Ureter (tissue), 1 donor: ENCODE data around the gene PRLHR. TPM values are rescaled to one million over a fixed set of nuclear protein-coding genes. Genes with fewer than 3 reads are reported as not detected.

Experiments
- DNase-seq: peaks from one replicate; pipeline ENCODE4 v3.0.0-alpha.2; 2020; ENCODE audit warnings: low spot score
- total RNA-seq: library from RNA; stranded (reverse); gene quantifications from one replicate; pipeline ENCODE4 v1.2.4, GENCODE V29; 2023
- donor health status: DM: yes; HTN: yes; CAD: no.

Gene PRLHR
- total RNA-seq, 1 donor from 2014 or later: not detected

DNA sequence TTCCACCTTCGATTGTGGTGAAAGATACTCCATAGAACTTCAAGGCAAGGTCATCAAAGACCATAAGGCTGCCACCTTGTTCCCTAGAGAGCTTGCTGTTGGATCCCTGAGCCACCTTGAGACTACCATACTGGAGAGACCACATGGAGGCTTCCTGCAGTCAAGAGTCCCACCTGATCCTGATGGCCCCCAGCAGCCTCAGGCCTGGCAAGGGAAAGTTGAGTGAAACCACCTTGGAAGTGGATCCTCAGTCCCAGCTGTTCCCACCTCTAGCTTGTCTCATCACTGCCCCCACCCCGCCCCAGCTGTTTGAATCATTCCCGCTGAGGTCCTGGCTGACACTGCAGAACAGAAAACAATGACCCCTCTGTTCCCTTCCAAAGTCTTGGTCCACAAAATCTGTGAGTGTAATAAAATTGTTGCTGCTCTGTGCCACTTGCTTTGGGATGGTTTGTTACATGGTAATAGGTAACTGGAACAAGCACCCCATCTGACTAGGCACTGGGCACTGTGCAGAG, 32.0 kb downstream of the PRLHR start:
- no peak for DNase-seq

DNA sequence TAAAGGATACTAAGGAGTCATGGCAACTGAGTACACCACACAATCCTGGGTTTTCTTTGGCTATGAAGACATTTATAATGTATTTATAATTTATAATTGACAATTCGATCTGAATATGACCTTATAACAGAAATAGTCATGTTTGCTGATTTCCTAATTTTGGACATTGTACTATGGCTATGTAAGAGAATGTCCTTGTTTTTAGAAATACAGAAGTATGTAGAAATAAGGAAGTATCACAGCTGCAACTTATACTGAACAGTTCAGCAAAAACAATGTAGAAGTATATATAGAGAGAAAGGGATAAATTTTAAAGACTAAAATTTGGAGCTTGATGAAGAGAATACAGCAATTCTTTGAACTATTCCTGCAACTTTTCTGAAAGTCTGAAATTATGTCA, 32.6 kb downstream of the PRLHR start:
- no peak for DNase-seq

DNA sequence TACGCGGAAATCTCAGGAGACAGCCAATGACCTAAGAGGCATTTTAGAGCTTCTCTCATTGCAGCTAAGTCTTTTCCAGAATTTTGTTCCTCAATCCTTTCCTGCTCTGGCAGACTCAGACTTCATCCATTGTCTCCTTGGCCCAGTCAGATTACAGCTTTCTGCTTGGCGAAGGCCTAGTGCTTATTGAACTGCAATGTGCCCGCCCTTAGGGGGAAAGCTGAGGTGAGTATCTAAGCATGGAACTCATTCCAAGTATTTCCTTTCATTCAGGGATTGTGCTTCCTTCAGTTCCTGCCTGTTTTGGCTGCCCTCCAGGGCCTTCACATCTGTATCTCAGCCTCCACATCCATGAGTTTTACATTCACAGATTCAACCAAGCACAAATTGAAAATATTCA, 37.5 kb downstream of the PRLHR start:
- DNase-seq: no peak

DNA sequence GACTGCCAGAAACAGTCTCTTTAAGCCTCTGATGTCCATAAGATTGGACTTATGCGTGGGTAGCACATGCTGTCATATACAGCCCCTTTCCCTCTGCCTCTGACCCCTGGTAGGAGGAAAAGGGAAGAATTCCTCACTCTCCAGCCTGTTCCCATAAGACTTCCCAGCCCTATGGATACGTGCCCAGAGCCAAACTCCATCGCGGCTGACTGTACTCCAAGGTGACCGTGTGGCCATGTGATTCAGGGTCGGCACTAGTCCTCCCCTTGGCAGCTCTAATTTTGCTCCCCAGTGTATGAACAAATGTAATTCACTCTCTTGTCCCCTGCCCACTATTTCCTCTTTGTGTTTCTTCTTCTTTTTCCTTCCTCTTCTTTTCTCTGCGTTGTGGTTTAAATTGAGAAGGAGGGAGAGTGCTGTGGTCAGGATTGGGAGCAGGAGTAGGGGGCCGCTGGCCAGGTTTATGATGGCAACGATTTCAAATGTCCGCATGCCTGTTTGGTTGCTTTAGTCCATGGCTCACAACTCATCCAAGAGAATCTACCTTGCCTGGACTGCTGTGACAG, 43.8 kb downstream of the PRLHR start:
- DNase-seq: no peak

DNA sequence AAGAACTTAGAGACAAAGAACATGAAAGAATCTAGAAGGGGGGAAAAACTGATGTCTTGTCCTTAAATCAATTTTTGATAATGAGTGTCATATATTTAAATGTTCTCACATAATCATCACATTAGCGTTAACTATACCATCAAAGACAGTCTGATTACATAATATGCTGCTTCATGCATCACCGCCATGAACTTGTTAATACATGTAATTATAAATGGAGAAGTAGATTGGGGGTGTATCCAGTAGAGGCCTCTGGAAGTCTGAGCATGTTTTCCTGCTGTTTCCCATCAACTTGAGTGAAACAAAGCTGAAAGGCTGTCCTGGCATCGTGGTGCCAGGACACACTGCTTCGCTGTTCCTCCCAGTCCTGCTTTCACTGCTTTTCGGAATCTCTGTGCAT, 48.2 kb downstream of the PRLHR start:
- DNase-seq: no peak

DNA sequence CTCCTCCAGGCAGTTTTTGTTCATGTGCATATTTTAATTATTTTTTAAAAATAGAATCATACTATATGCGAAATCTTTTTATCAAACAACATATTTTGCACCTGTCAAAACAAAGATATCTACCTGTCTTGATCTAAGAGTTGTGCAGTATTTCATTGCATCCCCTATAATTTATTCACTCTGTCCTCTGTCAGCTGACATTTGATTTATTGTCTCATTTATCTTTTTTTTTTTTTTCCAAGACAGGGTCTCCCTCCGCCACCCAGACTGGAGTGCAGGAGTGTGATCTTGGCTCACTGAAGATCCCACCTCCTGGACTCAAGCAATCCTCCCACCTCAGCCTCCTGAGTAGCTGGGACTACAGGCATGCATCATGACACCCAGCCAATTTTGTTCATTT, 49.0 kb downstream of the PRLHR start:
- DNase-seq: no peak

DNA sequence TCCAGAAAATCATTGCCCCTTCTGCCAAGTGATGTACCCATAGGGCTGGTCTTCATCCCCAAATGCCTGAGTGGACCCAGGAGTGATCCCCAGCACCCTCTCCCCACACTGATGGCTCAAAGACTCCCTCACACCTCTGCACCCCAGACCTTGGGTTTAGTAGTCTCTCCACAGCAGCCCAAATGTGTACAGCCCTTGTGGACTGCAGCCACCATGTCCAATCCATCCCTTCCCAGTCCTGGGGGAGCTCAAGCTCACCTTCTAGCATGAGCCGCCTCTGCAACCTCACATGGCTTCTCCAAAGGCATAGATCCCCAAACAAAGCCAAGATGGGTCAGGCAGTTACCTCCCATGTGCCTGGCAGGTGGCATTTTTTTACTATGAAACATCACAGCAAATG, 50.1 kb downstream of the PRLHR start:
- no peak for DNase-seq

DNA sequence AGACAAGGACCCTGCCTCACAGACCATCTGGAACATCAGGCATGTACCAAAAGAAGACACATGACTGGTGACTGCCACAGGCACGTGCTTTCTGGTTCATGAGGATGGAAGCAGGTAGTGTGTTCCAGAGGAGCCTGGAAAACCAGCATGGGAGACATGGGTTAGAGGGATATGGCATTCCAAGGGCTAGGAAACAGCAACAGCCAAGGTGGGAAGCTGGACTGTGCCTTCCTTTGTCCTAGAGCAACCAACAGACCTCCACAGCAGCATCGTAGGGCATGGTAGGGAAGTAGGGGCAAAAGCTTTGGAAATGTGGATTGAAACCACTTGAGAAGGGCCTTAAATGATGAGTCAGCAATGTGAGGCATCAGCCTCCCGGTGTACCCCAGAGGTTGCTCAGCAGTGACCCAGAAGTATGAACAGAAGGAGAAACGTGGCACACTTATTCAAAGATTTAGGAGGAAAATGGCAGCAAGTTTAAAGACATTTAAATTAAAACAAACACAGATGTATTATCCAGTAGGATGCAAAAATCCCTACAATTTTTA, 51.0 kb downstream of the PRLHR start:
- DNase-seq: no peak

DNA sequence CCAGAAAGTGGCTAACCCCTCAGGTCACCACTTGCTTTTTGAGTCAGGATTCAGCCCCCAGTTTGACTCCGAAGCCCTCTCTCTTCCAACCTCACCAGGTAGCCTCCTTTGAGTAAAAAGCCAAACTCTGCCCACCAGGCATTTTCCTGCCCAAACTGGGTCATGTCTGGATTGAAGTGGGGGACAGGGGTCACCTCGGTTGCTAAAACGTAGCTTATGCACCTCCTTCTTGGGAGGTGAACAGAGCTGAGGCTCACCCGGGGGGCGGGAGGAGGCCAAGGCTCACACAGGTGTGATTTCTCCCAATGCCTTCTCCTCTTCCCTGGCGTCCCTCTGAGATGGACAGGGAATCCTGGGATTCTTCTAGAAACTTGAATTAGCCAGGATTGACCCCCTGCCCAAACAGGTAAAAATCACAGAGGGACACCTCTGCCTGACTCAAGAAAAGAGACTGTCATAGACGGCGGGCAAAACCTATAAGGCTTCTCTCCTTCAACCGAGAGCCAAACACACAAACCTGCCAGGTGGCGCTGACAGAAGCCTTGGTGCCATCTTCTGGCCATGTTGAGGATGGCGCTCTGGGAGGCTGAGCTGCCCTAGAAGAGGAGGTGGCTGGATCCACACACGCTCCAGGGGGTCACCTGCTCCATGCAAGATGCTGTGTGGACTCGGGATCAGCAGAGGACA, 51.6 kb downstream of the PRLHR start:
- DNase-seq: no peak

DNA sequence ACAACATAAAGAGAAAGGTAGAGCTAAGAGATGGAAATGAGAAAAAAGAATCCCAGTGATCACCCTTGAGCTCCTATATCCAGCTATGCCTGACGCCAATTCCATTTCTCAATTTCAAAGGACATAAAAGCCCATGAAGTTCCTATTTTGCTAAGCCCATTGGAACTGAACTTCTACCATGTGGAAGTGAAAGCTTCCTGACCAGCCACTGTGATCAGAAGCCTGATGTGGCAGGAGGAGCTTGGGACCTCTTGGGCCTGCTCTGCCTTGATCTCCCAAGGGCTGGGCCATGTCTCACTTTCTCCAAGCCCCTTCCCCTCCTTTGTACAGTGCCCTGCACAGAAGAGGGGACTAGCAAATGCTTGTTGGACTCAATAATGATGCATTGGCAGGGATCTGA, 52.7 kb downstream of the PRLHR start:
- no peak for DNase-seq

DNA sequence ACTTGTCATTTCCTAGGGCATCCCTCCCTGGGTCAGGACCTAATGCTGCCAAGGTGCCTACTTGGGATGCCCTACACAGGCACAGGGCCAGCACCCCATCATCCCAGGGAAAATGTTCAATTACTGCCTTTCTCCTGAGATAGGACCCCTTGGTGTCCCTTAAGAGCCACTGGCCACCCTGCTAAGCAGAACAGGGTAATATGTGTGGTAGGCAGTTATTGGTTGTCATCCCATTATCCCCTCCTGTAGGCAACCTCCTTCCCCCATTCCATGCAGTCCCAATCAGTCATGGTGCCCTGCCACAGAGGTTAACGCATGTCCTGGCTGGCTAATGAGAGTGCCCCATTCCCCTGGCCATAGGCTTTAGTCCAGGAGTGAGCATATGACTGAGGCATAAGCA, 53.2 kb downstream of the PRLHR start:
- no peak for DNase-seq

DNA sequence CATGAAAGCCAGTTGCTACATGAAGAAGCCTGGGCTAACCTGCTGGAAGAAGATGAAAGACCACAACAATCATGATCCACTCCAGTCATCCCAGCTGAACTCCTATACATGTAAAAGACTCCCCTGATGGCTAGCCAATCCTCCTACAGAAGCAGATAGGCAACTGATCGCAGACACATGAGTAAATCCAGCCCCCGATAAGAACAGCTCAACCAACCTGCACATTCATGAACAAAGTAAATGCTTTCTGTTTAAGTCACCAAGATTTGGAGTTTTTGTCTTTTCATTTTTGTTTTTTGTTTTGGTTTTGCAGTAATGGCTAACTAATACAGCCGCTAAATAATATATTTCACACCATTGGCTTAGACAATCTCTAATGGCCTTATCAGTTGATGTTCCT, 53.7 kb downstream of the PRLHR start:
- no peak for DNase-seq

Other genes with a start within 250 kb of the PRLHR start
- 66.0 TPM for gene CACUL1, start 159.3 kb upstream of the PRLHR start, total RNA-seq